Measurements from ENCODE around the gene CDH23.

The CDH23 gene

GRCh38 chr10:71856619-71857018 is 459.9 kb downstream of the CDH23 start:
- no peak for DNase-seq (ENCODE audit: low read depth)

- DNase-seq (ENCODE audit: low read depth), result no peak
These were observed 461.5 kb downstream of the CDH23 start for GRCh38 chr10:71857934-71858890.

GRCh38 chr10:71860243-71861029 is 463.7 kb downstream of the CDH23 start:
- DNase-seq (ENCODE audit: low read depth), result no peak

- no peak for DNase-seq (ENCODE audit: low read depth)
These were observed 466.5 kb downstream of the CDH23 start for GRCh38 chr10:71863203-71863602.

GRCh38 chr10:71864911-71865361 is 468.2 kb downstream of the CDH23 start:
- DNase-seq (ENCODE audit: low read depth), result no peak

Data from activated T-helper 9 cell treated with anti-CD3 and anti-CD28 coated beads, Interleukin-2, amount 50 U/mL, for 16 hours (primary cell).